Measurements from ENCODE around the gene GPR15LG.

DNA sequence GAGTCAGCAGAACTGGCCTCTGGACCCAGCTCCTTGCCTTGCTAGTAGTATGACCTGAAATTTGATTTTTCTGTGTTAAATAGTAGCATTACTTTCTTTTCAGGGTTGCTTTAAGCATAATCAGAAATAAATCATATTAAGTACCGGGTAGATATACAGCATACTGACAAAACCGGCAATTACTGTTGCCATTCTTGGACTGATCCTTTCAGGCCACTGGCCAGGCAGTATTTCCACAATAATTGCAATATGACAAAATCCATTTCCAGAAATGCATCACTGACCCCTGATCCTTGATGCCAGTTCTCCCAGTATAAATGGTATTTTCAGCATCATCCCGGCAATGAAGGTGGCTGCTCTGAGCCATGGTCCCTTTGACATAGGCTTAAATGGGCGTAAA, 60.9 kb downstream of the GPR15LG start:
- TF ChIP-seq, protein P1, sequence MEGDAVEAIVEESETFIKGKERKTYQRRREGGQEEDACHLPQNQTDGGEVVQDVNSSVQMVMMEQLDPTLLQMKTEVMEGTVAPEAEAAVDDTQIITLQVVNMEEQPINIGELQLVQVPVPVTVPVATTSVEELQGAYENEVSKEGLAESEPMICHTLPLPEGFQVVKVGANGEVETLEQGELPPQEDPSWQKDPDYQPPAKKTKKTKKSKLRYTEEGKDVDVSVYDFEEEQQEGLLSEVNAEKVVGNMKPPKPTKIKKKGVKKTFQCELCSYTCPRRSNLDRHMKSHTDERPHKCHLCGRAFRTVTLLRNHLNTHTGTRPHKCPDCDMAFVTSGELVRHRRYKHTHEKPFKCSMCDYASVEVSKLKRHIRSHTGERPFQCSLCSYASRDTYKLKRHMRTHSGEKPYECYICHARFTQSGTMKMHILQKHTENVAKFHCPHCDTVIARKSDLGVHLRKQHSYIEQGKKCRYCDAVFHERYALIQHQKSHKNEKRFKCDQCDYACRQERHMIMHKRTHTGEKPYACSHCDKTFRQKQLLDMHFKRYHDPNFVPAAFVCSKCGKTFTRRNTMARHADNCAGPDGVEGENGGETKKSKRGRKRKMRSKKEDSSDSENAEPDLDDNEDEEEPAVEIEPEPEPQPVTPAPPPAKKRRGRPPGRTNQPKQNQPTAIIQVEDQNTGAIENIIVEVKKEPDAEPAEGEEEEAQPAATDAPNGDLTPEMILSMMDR (IDR thresholded peaks at IDR 0.05), result no peak
- TF ChIP-seq POLR2A (IDR thresholded peaks at IDR 0.05; ENCODE audit: low read depth), result no peak
- no peak for TF ChIP-seq POLR2AphosphoS5 (IDR thresholded peaks at IDR 0.05)

Data from esophagus muscularis mucosa (tissue), 3 donors.